Kidney epithelial cell (primary cell): ENCODE measurements around the gene LMF1. TPM values are rescaled to one million over a fixed set of nuclear protein-coding genes. Genes with fewer than 3 reads are reported as not detected.

Experiments
- DNase-seq: peaks from one replicate; pipeline ENCODE4 v3.0.0-alpha.2; 2010; ENCODE audit warnings: low read depth
- H3K27me3 ChIP-seq: 2 replicates; pipeline ENCODE4 v1.6.0; 2011; ENCODE audit warnings: low read length; ENCODE audit not compliant: control insufficient read depth, insufficient read depth
- H3K36me3 ChIP-seq: 2 replicates; pipeline ENCODE4 v1.5.1; 2011; ENCODE audit warnings: low read length; ENCODE audit not compliant: control insufficient read depth, insufficient read depth
- H3K4me3 ChIP-seq: 2 replicates; pipeline ENCODE4 v1.5.1; 2011; ENCODE audit warnings: low read depth, mild to moderate bottlenecking, control low read depth, low read length
- total RNA-seq: library from RNA; depleted of rRNA; stranded (reverse); fragments of >200 nt; gene quantifications from 2 replicates; pipeline ENCODE4 v1.2.3, GENCODE V29; 2015
- TF ChIP-seq, protein P1 (sequence below): IDR thresholded peaks from 2 replicates; pipeline ENCODE4 v1.5.1; 2011; ENCODE audit warnings: mild to moderate bottlenecking, moderate library complexity, low read length, control low read depth, inconsistent platforms; ENCODE audit not compliant: insufficient read depth, poor library complexity, severe bottlenecking

LMF1 gene
- total RNA-seq, 1 donor from 2014 or later: 26.3 TPM

DNA sequence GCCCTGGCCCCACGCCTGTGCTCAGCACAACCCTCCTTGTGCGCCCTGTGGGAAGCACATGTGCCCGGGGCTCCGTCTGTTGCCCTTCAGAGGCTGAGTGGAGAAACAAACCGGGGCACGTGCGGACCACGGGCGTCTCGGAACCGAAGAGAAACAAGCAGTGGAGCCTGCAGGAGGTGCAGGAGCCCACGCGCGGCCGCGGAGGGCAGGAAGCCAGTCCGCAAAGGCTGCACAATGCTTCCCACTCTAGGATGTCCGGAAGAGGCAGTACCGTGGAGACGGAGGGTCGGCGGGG, 94.8 kb downstream of the LMF1 start:
- Histone ChIP-seq H3K27me3 (peaks cover 24% of the 10 kb centered on the region), H3K4me3 (no peak overlapping the region), H3K36me3 (no peaks in the 10 kb centered on the region)
- DNase-seq: no peak
- TF ChIP-seq, protein P1, sequence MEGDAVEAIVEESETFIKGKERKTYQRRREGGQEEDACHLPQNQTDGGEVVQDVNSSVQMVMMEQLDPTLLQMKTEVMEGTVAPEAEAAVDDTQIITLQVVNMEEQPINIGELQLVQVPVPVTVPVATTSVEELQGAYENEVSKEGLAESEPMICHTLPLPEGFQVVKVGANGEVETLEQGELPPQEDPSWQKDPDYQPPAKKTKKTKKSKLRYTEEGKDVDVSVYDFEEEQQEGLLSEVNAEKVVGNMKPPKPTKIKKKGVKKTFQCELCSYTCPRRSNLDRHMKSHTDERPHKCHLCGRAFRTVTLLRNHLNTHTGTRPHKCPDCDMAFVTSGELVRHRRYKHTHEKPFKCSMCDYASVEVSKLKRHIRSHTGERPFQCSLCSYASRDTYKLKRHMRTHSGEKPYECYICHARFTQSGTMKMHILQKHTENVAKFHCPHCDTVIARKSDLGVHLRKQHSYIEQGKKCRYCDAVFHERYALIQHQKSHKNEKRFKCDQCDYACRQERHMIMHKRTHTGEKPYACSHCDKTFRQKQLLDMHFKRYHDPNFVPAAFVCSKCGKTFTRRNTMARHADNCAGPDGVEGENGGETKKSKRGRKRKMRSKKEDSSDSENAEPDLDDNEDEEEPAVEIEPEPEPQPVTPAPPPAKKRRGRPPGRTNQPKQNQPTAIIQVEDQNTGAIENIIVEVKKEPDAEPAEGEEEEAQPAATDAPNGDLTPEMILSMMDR: no peak

DNA sequence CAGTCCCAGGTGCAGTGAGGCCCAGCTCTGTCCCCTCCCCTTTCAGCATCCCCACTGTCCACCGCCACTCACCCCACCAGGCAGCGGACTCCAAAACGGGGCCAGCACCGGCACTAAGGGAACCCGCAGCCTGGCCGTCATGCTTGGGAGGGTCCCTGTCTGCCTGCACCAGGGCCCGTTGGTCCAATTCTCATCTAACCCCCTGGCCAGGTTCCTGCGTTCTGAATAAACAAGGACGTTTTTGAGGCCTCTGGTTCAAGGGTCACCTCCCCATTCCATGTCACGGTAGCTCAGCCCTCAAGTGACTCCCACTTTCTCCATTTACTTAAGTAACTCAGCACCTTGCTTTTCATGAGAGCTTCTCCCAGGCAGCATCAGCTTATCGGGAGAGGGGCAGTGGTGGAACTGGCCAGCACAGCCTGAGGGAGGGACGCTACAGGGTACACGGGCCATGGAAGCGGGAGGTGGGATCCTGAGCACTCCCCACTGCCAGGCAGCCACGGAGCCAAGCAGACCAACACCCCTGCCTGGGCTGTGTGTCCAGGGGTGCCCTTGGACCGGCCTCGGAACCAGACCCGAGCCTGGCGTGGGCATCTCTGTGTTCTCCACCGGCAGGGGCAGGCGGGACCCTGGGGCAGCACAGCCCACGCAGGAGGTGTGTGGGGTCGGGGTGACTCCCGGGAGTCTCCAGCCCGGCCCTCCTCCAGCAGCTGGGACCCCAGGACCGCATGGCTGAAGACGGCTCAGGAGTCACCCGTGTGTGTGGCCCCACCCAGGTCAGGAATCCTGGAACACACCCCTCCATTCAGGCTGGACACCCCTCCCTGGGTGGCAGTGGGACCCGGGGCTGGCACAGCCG, 95.4 kb downstream of the LMF1 start:
- TF ChIP-seq, protein P1: no peak
- Histone ChIP-seq H3K36me3 (no peaks in the 10 kb centered on the region), H3K4me3 (no peak overlapping the region), H3K27me3 (peaks cover 24% of the 10 kb centered on the region)
- no peak for DNase-seq

DNA sequence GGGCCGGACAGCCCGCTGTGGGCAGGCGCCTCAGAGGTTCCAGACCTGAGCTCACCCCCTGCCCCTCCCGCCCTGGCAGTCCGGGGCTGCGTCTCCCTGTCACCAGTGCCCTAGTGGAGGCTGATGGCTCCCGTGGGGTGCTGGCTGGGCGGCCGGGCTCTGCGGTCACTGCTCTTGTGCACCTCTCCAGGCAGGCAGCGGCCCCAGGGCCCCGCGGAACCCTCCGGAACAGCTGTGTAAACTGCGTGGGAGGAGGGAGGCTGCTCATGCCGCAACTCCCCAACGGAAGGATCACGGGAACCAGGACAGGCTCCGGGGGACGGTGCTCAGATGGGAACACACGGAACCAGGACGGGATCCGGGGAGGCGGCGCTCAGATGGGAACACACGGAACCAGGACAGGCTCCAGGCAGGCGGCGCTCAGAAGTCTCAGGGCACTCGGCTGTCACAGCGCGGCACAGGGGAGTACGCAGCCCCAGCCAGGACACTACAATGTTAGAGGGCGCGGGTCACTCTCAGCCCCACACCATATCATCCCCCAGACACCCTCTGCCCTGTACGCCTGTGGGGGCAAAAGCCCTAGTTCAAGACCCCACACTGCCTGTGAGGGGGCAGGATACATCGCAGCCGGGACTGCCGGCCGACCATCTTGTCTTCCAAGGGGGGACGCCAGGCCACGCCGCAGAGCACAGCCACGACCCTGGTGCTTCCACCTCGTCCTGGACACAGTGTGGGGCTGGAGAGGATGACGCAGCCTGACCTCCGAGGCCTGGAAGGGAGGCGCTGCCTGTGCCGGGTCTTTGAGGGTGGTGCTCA, 96.2 kb downstream of the LMF1 start:
- Histone ChIP-seq H3K27me3 (peaks cover 24% of the 10 kb centered on the region), H3K4me3 (no peak overlapping the region), H3K36me3 (no peaks in the 10 kb centered on the region)
- TF ChIP-seq, protein P1: no peak
- no peak for DNase-seq

DNA sequence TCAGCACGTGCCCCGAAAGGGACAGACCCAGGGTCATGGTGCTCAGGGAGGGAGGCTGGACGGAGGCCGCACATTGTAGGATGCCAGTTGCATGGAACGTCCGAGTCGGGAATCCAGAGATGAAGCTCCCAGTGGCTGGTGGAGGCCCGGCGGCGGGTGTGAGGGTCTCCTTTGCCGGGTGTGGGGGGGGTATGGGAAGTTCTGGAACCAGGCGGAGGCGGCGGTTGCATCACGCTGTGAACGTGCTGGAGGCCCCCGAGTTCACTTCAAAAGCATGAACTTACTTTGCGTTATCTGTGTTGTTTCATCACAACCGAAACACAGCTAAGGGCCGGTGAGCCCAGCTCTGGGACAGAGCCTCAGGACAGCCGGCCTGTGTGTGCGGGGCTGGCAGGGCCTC, 96.9 kb downstream of the LMF1 start:
- DNase-seq: no peak
- Histone ChIP-seq H3K27me3 (peaks cover 24% of the 10 kb centered on the region), H3K4me3 (no peak overlapping the region), H3K36me3 (no peaks in the 10 kb centered on the region)
- TF ChIP-seq, protein P1: no peak

DNA sequence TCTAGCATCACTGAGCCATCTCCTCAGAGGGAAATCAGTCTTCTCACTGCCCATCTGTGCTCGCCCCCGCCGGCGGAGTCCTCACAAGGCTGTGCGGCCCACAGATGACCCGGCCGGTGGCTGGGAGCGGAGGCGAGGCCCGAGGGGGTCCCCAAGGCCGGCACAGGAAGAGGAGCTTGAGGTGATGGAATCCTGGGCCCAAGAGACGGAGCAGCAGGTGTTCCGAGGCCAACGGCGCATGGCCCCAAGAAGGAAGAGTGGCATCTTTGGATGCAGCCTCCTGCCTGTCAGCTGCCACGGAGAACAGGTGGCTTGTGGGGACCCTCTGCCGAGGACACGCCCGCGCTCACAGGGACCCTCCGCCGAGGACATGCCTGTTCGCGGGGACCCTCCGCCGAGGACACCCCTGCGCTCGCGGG, 97.5 kb downstream of the LMF1 start:
- no peaks in the 10 kb centered on the region for H3K36me3 ChIP-seq
- DNase-seq: no peak
- H3K4me3 ChIP-seq: no peak overlapping the region
- H3K27me3 ChIP-seq: peaks cover 24% of the 10 kb centered on the region
- TF ChIP-seq, protein P1: no peak
